ENCODE data around the gene KIAA1217. TPM values are rescaled to one million over a fixed set of nuclear protein-coding genes. Genes with fewer than 3 reads are reported as not detected.

Gene KIAA1217
- total and polyA plus RNA-seq, 2 of the 4 experiments (the other 2 are of a cell fraction) = 3.4 to 4.4 TPM

- CTCF ChIA-PET = interaction anchor here (0.5 to 0.6 kb wide), 2 partner anchors 13 to 50 kb away, joined by 3 read pairs; no protein-coding TSS in a partner anchor
- Histone ChIP-seq H3K9me1 (ENCODE audit: insufficient read depth, low read length) (peaks cover 20% of the 10 kb centered on the region), H3K36me3 (ENCODE audit: control insufficient read depth, insufficient read depth, low read length) (no peaks in the 10 kb centered on the region; the same call in 1 of the 2 replicates), H2BK120ac (ENCODE audit: low read depth, low read length) (peak overlapping the region; percentile 35), H3K18ac (ENCODE audit: low read depth, low read length) (peak overlapping the region; percentile 17), H3K9ac (ENCODE audit: low read depth, low read length) (peak overlapping the region; percentile 34; the same call in 1 of the 2 replicates), H3K14ac (replicated peaks; ENCODE audit: low read depth, low read length) (peak overlapping the region; percentile 61), H4K91ac (ENCODE audit: insufficient read depth, low read depth, low read length) (0 out of 2 replicates have a peak overlapping the region, but pooled peaks have one; percentile 10), H2BK20ac (ENCODE audit: low read depth, low read length) (peak overlapping the region; percentile 3; the same call in 1 of the 2 replicates), H3K27ac (ENCODE audit: insufficient read depth, low read length) (peak overlapping the region; percentile 8; the same call in 1 of the 2 replicates), H3K4me3 (ENCODE audit: insufficient read depth, low read depth, low read length) (peak overlapping the region; percentile 43), H3K9me3 (ENCODE audit: control insufficient read depth, insufficient read depth, low read length) (no peaks in the 10 kb centered on the region), H2AK5ac (ENCODE audit: low read depth, low read length) (no peak overlapping the region), H3K4me1 (ENCODE audit: control insufficient read depth, insufficient read depth, low read length) (peaks cover 23% of the 10 kb centered on the region), H2AFZ (replicated peaks; ENCODE audit: low read length, poor library complexity) (no peak overlapping the region), H4K5ac (ENCODE audit: low read depth, low read length) (peak overlapping the region; percentile 45; the same call in 1 of the 2 replicates), H3K79me1 (ENCODE audit: low read depth in 1 of 2, low read length in 2 of 2) (peaks cover 5 to 14% of the 10 kb centered on the region in 2 experiments; a peak in 1 of 4 replicates), H3K4ac (ENCODE audit: low read depth, low read length) (peak overlapping the region; percentile 30; the same call in 1 of the 2 replicates), H3K4me2 (ENCODE audit: low read depth, low read length) (peak overlapping the region; percentile 82), H3K23ac (ENCODE audit: low read depth, low read length) (no peak overlapping the region), H4K20me1 (ENCODE audit: insufficient read depth, low read length) (no peaks in the 10 kb centered on the region), H2BK15ac (ENCODE audit: low read depth, low read length) (no peak overlapping the region), H3K27me3 (ENCODE audit: control insufficient read depth, insufficient read depth, low read length) (no peaks in the 10 kb centered on the region), H4K8ac (ENCODE audit: low read depth in 2 of 2, low read length in 2 of 2) (no peak overlapping the region), H3K56ac (ENCODE audit: extremely low read depth, insufficient read depth, low read length) (no peak overlapping the region), H2BK5ac (ENCODE audit: low read depth, low read length, poor library complexity, severe bottlenecking) (no peak overlapping the region), H2AK9ac (replicated peaks; ENCODE audit: low read depth, low read length, poor library complexity) (no peak overlapping the region)
- ATAC-seq (ENCODE audit: low read depth) (no peak), DNase-seq (no peak)
- WGBS, 2 experiments (ENCODE audit: extremely low coverage in 2 of 2, insufficient read length in 1 of 2) = no CpG with 5 or more reads among the region's 1 CpG
- POLR2A ChIA-PET (ENCODE audit: unreplicated experiment) = no interaction called here
- BruUV-seq (replicated peaks) = no TSS peak
- TF ChIP-seq POLR2A (IDR thresholded peaks at IDR 0.05; ENCODE audit: low read depth, low read length) = no peak
- TF ChIP-seq NFE2L2 (IDR thresholded peaks at IDR 0.05; ENCODE audit: low read depth, low read length) = no peak
- TF ChIP-seq SMC3 (IDR thresholded peaks at IDR 0.05; ENCODE audit: low read depth, low read length) = no peak
- TF ChIP-seq RCOR1 (IDR thresholded peaks at IDR 0.05; ENCODE audit: insufficient replicate concordance, low read length) = no peak
- TF ChIP-seq FOS (IDR thresholded peaks at IDR 0.05; ENCODE audit: low read depth, low read length) = no peak
- TF ChIP-seq USF2 (IDR thresholded peaks at IDR 0.05; ENCODE audit: low read depth, low read length) = no peak
- TF ChIP-seq MAZ (IDR thresholded peaks at IDR 0.05; ENCODE audit: borderline replicate concordance, low read depth, low read length) = no peak
- TF ChIP-seq CTCF (conservative IDR thresholded peaks at IDR 0.05; ENCODE audit: low read depth, low read length) = no peak
- no peak for TF ChIP-seq ELK1 (IDR thresholded peaks at IDR 0.05; ENCODE audit: borderline replicate concordance, low read depth, low read length)
- TF ChIP-seq CHD1 (IDR thresholded peaks at IDR 0.05; ENCODE audit: low read depth, low read length) = no peak
- TF ChIP-seq MXI1 (IDR thresholded peaks at IDR 0.05; ENCODE audit: borderline replicate concordance, low read depth, low read length) = no peak
- dilution Hi-C loops (cut with HindIII; ENCODE audit: low sequenced_read_pairs, unreplicated experiment) = no loop called here
- intact Hi-C loops (cut with micrococcal nuclease) = loop anchor here (5.0 kb wide), 1 partner anchor 35 kb away; no protein-coding TSS in a partner anchor
- in situ Hi-C loops (cut with MboI; ENCODE audit: low sequenced_read_pairs) = no loop called here
Measured at GRCh38 chr10:24467136-24467535, 258.2 kb downstream of the KIAA1217 start.
